H54 (cell line): ENCODE data around the gene GALNS.

ENCODE experiments used
- DNase-seq: peaks from one replicate; pipeline ENCODE4 v3.0.0; 2011; ENCODE audit warnings: low spot score, mixed read lengths; ENCODE audit not compliant: insufficient read length
- FAIRE-seq: peaks from 3 replicates; lab custom pipeline; 2011; peaks lifted over from hg19 to GRCh38; lab: Jason Lieb, UNC
- POLR2A ChIP-seq: IDR thresholded peaks from 2 replicates; pipeline ENCODE4 v1.6.1; 2011; ENCODE audit warnings: low read depth, mild to moderate bottlenecking, low read length

GALNS gene

DNA sequence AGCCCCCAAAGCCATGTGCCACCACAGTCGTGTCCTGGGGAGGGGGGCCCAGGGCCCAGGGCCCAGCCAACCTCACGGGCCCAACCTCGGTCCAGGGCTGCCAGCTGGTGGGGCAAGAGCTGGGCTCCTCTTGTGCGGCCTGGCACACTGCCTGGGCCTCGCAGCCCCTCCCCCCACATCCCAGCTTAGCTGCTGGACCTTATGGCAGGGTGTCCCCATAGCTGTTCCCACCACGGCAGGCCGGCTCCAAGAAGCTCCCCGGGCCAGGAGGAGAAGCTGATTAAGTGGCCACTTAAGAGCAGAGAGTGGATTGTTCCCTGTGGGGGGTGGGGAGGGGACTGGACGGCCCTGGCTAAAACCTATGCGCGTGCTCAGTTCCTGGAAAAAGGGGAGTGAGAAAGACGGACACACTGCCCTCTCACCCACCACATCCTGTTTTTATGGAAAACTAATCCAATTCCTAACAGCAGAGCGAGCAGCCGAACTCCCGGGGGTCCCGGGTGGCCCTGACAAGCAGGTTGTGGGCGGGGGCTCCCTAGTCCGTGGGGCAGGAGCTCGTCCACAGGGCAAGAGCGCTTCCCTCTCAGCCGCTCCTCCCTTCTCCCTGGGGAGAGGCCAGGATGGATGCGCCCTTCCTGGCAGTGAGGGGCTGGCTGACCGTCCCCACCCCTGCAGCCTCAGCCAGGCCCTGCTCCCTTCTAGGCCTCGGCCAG, 88.5 kb downstream of the GALNS start:
- DNase-seq (no peak), FAIRE-seq (no peak)
- no peak for TF ChIP-seq POLR2A

DNA sequence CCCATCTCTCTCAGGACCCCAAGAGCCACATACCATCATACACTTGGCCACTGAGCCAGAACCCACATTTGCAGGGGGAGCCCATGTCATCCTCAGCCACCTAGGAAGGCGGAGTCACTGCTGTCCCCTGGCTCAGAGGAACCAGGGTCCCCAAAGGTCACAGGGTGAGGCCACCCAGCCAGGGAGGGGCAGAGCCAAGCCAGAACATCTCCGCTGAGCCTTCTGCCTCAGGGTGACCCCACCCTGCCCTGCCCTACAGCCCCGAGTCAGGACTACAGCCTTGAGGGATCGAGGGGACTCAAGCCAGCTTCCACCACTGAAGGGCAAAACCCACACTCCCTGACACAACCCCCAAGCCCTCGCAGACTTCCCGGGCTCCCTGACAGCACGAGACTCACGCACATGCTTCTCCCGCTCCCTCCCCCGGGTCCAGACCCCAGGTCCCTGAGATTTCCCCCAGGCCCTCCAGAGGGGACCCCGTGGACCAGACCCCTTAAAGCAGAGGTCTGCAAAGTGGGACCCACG, 89.1 kb downstream of the GALNS start:
- FAIRE-seq (no peak), DNase-seq (no peak)
- no peak for TF ChIP-seq POLR2A

DNA sequence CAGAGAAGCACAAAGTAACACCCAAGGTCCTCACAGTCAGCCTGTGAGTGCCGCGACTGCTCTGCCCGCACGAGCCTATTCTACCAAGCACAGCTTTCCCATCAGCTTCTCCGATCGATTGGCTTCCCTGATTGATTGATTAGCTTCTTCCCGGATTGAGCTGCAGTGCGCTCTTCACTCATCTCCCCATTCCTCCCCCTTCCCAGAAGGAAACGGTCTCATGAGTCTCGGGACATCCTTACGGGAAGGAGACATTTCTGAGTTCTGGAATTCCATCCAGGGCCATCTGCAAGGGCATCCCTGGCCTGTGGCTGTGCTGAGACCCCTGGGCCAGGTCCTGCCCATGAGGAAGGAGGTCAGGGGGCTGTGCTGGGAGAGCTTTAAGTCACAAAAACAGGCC, 89.8 kb downstream of the GALNS start:
- no peak for DNase-seq
- no peak for TF ChIP-seq POLR2A
- FAIRE-seq, result no peak

DNA sequence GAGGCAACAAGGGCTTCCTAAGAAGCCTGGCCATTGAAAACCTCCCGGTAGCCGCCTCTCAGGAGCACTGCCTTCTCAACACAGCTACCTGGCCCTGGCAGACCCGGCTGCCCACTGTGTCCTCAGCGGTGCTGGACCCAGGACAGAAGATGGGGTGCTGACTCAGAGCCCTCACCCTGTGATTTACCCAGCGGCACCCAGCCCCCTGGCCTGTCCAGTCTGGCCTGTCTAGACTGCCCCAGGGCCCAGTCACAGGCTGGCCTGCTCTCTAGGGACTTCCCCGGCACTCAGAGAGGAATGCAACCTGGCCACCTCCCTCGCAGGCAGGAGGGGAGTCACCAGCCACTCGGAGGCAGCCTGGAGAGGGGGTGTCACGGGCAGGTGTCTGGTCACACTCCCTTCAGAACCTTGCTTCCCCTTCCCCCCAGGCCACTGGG, 91.8 kb downstream of the GALNS start:
- no peak for FAIRE-seq
- TF ChIP-seq POLR2A, result no peak
- peak; percentile 97 for DNase-seq

DNA sequence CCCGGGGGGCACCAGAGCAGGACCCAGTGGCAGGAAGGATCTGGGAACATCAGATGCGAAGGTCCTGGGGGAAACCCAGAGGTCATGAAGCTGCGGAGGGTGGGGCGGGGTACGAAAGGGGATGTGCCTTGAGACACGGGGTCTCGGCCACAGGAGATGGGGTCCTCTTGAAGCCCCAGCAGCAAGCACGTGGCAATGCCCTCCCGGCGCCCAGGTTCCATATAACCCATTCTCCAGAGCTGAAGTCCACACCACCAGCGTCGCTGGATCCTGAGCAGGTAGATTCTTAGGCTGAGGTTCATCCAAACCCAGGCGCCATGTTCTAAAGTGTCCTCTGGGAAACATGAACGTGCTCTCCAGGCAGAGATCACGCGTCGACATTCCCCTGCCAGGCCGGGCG, 92.7 kb downstream of the GALNS start:
- FAIRE-seq (no peak), DNase-seq (no peak)
- no peak for TF ChIP-seq POLR2A
